Stimulated activated effector memory CD8-positive, alpha-beta T cell treated with anti-CD3 and anti-CD28 coated beads, Interleukin-12 subunit alpha, Interleukin-12 subunit beta, amount 100 ng/mL, for 72 hours (primary cell): ENCODE results near the gene AIRE.
A peak's percentile ranks its signal among the peaks of the same experiment; 100 is the strongest.
"Not testable (repeated sequence)": the region's sequence is repeated elsewhere in the genome, so short reads cannot be mapped to it uniquely, and the experiment has no call there.

ENCODE experiments used
- ATAC-seq: fragments of 150-1000 bp; cut with Tn5 transposase; 2 replicates; pipeline ENCODE4 v1.10.0; 2021
- DNase-seq, 2 donors: peaks; one replicate each; pipeline ENCODE4 v3.0.0; 2021 to 2022; ENCODE audit warnings: low spot score in 2 of 2
- H3K27ac Mint-ChIP-seq: one replicate; pipeline ENCODE4 v1.8.0; 2022; ENCODE audit warnings: mild to moderate bottlenecking, mixed read lengths
- H3K36me3 Mint-ChIP-seq: one replicate; pipeline ENCODE4 v1.8.0; 2022; ENCODE audit warnings: mild to moderate bottlenecking, mixed read lengths
- H3K4me1 Mint-ChIP-seq: one replicate; pipeline ENCODE4 v1.8.0; 2022; ENCODE audit warnings: mixed read lengths
- H3K4me3 Mint-ChIP-seq: one replicate; pipeline ENCODE4 v1.8.0; 2022; ENCODE audit warnings: mild to moderate bottlenecking, mixed read lengths
- H3K9me3 Mint-ChIP-seq: one replicate; pipeline ENCODE4 v1.8.0; 2022; ENCODE audit warnings: mixed read lengths

AIRE gene

DNA sequence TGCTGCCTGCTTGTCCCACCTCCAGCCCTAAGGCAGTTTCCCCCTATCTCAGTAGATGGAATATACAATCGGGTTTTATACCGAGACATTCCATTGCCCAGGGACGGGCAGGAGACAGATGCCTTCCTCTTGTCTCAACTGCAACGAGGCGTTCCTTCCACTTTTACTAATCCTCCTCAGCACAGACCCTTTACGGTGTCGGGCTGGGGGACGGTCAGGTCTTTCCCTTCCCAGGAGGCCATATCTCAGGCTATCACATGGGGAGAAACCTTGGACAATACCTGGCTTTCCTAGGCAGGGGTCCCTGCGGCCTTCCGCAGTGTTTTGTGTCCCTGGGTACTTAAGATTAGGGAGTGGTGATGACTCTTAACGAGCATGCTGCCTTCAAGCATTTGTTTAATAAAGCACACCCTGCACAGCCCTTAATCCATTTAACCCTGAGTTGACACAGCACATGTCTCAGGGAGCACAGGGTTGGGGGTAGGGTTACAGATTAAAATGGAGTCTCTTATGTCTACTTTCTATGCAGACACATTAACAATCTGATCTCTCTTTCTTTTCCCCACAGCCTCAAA lies 2.4 kb upstream of the AIRE start:
- not testable (repeated sequence) for H3K36me3 Mint-ChIP-seq, H3K4me3 Mint-ChIP-seq, H3K9me3 Mint-ChIP-seq, DNase-seq, H3K4me1 Mint-ChIP-seq, ATAC-seq
- H3K27ac Mint-ChIP-seq: peak overlapping the region; percentile 41

DNA sequence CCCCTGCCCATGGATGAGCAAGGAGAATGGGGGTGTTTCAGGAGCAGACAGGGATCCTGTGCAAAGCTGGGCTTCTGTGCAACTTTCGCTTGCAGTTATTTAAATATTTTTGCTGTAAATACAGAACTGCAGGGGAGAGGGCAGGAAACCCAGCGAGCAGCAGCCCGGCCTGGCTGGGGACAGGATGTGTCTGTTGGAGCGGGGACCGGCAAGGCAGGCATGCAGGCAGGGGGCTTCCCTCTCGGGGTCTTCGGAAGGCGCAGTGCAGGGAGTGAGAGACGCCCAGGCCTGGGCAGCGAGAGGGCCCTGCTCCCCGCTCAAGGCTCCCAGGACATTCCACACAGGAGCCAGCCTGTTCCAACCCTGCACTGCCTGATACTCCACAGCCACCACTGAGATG lies 1.7 kb upstream of the AIRE start:
- Mint-ChIP-seq H3K27ac (no peak overlapping the region), H3K9me3 (no peaks in the 10 kb centered on the region), H3K4me3 (no peak overlapping the region), H3K36me3 (no peaks in the 10 kb centered on the region), H3K4me1 (no peaks in the 10 kb centered on the region)
- ATAC-seq: no peak
- DNase-seq: no peak

DNA sequence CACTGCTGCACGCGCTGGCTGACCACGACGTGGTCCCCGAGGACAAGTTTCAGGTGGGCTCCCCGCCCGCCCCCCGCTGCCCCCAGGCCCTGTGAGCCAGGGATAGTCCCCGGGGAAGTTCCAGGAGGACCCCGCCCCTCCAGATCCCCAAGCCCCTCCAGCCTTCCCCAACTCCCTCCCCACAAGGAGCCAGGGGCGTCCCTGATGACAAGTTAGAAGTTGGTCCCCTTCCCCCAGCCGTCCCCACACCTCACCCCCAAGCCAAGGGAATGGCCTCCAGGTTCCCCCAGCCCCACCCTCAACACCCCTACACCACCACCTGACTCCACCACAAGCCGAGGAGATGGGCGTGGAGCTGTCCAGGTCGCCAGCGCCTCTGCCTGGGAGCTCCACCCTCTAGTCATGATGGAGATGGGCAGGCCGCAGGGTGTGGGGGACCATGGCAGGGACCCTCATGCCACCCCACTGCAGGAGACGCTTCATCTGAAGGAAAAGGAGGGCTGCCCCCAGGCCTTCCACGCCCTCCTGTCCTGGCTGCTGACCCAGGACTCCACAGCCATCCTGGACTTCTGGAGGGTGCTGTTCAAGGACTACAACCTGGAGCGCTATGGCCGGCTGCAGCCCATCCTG lies 525 bp downstream of the AIRE start:
- Mint-ChIP-seq H3K9me3 (no peaks in the 10 kb centered on the region), H3K36me3 (no peaks in the 10 kb centered on the region), H3K4me1 (no peaks in the 10 kb centered on the region), H3K27ac (no peak overlapping the region), H3K4me3 (no peak overlapping the region)
- ATAC-seq: no peak
- no peak for DNase-seq

DNA sequence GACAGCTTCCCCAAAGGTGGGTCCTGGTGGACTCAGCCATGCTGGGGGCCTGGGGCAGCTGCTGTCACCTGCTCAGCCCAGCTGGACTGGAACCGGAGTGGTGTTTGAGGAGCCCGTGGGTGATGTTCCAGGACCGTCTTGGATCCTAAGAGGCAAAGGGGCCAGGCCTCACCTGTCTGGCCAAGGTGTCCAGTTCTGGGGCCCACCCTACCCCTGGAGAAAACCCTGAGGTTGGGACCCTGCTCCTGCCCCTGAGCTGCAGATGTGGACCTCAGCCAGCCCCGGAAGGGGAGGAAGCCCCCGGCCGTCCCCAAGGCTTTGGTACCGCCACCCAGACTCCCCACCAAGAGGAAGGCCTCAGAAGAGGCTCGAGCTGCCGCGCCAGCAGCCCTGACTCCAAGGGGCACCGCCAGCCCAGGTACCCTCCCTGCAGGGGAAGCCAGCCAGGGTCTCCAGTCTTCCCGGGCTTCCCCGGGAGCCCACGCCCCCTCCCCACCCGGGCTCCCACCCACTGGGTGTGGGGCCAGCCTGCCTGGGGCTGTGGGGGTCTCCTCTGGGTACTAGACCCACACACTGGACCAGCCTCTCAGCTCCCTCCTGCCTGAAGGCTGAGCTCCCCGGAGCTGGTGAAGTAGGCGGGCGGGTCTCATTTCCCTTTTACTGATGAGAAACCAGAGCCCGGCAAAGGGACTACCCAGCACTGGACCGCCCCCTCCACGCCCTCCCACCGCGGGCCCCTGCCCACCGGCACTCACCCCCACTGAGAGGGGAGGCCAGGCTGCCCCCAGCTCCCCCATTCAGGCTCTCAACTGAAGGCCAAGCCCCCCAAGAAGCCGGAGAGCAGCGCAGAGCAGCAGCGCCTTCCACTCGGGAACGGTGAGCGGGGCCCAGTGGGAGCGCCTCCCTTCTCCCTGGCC lies 1.3 kb downstream of the AIRE start:
- Mint-ChIP-seq H3K4me1 (peaks cover 3% of the 10 kb centered on the region), H3K9me3 (no peaks in the 10 kb centered on the region), H3K36me3 (no peaks in the 10 kb centered on the region), H3K27ac (no peak overlapping the region), H3K4me3 (no peak overlapping the region)
- no peak for ATAC-seq
- no peak for DNase-seq

DNA sequence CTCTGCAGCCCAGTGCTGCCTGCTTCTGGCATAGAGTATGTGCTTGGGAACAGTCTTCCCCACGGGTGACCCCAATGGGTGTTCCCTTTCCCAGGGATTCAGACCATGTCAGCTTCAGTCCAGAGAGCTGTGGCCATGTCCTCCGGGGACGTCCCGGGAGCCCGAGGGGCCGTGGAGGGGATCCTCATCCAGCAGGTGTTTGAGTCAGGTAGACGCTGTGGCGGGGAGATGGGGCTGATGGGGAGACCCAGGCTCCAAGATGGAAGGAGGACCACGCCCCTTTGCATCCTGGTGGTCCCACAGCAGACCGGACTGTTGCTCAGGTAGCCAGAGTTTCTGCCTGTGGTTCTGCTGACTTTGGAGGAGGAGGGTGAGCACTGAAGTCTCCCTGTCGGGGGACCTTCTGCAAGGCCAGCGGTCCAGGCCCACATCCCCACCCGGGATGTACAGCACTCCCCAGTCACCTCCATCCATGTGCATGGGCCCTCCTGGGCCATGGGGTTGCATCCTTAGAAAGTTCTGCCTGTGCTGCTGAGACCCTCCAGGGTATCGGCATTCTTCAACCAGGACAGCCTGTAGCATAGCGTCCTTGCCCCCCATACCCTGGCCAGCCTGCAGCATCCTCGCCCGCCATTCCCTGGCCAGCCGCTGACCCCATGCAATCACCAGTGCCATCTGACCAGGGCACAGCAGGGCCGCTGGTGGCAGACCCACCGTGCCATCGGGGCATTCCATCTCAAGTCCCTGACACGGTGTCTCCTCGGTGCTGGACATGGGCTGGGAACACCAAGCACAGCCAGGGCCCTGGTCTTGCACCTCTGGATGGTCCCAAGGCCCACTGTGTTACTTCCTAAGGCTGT lies 2.8 kb downstream of the AIRE start:
- no peak for ATAC-seq
- Mint-ChIP-seq H3K9me3 (no peaks in the 10 kb centered on the region), H3K4me3 (no peak overlapping the region)

DNA sequence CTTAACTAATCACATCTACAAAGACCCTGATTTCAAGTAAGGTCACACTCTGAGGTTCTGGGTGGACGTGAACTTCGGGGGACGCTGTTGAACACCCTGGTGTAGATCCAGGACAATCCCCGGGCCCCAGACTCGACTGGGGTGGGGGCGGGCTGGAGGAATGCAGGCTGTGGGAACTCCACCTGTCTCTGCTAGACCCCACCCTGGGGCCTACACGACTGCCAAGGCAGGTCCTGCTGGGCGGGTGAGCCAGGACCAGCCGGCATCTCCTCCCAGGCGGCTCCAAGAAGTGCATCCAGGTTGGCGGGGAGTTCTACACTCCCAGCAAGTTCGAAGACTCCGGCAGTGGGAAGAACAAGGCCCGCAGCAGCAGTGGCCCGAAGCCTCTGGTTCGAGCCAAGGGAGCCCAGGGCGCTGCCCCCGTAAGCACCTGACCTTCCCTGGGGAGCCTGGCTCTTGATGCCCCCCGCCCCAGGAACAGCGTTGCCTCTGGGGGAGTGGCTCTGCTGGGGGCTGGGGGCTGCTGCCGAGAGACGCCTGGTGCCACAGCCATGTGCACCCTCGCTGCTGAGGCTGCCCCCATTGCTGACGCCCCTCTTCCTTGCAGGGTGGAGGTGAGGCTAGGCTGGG lies 3.8 kb downstream of the AIRE start:
- no peak for ATAC-seq
- peaks cover 9% of the 10 kb centered on the region for H3K4me1 Mint-ChIP-seq
- no peak overlapping the region for H3K4me3 Mint-ChIP-seq
- no peak for DNase-seq
- no peaks in the 10 kb centered on the region for H3K36me3 Mint-ChIP-seq
- H3K9me3 Mint-ChIP-seq: no peaks in the 10 kb centered on the region
- H3K27ac Mint-ChIP-seq: no peak overlapping the region

More for the DNA sequence above, 2.8 kb downstream of the AIRE start:
- H3K27ac Mint-ChIP-seq: peak overlapping the region; percentile 86
- no peak for DNase-seq
- peaks cover 9% of the 10 kb centered on the region for H3K4me1 Mint-ChIP-seq
- H3K36me3 Mint-ChIP-seq: no peaks in the 10 kb centered on the region

DNA sequence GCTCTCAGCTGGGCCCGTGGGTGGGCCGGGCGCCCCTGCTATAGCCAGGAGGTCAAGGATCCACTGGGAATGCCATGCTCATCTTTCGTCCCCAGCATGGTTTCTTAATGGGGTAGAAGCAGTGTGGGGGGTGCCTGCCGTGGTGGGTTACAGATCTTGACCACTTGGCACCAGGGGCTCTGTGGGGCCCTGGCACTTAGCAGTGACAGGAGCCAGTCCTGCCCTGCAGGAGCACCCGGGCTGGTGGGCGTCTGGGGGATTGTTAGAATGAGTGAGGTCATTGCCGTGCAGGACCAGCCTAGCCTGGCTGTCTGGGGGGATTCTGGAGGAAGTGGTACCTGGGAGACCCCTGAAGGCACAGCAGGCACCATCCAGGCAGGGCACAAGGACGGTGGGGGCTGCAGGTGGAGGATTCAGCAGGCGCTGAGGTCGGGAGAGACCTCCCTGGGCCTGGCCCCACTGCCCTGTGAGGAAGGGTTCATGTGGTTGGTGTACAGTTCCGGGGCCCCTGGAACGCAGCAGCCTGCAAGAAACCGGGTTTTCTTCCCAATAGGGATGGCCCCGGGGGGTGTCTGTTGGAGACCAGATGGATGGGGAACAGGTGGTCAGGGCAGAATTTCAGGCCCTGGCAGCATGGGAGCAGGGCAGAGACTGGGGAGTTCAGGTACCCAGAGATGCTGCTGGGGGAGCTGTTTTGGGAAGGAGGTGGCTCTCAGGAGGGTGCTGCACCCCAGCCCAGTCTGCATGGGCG lies 4.8 kb downstream of the AIRE start:
- Mint-ChIP-seq H3K4me1 (peaks cover 9% of the 10 kb centered on the region), H3K27ac (peak overlapping the region; percentile 86), H3K9me3 (no peaks in the 10 kb centered on the region), H3K36me3 (no peaks in the 10 kb centered on the region), H3K4me3 (no peak overlapping the region)
- DNase-seq: no peak
- ATAC-seq: no peak

DNA sequence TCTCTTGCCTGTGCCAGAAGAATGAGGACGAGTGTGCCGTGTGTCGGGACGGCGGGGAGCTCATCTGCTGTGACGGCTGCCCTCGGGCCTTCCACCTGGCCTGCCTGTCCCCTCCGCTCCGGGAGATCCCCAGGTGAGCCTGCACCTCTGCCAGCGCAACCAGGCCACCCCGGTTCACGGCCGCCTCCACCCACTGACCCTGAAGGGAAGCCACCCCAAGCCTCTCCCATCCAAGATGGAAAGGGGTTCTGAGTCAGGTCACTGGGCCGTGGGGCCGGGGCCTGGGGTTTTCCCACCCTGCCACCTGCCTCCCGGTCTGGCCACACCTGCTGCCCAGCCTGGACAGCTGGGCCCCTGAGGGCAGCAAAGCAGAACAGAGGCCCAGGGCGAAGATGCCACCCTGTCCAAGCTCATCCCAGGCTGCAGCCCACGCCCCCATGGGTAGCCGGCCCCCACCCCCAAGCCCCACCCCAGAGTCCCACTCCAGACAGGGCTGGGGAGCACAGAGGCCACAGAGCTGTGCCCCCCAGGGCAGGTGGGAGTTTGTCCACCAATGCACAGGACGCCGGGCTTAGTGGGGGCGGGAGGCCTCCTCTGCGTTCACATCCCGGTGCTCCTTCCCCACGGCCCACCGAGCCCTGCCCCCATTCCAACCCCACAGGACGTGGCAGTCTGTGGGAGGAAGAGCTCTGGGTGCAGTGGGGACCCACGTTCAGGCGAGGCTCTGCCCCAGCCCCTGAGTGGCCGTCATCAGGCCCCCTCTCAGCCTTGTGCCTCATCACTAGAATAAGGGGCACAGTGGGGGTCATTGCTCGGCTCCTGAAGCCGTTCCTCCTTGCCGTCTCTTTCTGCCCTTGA lies 5.6 kb downstream of the AIRE start:
- no peak for DNase-seq
- no peak for ATAC-seq
- Mint-ChIP-seq H3K36me3 (no peaks in the 10 kb centered on the region), H3K27ac (peak overlapping the region; percentile 86), H3K4me3 (no peak overlapping the region), H3K4me1 (peaks cover 9% of the 10 kb centered on the region), H3K9me3 (no peaks in the 10 kb centered on the region)

DNA sequence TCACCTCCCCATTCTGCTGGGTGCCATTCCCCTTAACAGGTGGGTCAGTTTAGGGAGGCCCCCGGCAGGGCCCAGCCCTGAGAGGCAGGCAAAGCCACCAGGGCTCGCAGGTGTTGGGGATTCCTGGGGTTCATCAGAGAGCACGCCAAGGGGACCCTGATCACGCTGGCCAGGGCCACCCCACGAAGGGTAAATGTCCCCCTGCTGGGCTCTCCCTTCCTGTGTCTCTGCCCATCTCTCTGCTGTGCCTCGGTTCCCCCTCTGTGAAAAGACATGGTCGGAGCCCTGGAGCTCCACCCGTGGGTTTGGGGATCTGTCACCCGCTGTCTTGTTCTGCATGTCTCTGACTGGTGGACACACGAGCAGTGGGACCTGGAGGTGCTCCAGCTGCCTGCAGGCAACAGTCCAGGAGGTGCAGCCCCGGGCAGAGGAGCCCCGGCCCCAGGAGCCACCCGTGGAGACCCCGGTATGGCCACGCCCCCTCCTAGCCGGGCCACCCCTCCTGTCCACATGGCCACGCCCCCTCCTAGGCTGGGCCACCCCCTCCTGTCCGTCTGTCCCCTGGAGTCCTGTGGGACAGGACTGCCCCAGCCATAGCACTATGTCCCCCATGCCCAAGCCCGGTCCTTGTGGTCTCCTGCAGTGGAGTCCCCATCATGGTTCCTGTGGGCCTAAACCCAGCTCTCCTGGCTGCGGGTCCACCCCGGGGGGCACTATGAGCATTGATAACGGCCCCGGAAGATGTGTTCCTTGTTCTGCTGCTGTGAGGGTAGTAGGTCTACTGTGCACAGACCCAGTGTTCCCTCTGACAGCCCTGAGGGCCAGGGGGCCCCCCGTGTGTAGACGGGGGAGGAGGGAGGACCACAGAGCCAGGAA lies 6.5 kb downstream of the AIRE start:
- DNase-seq (no peak), ATAC-seq (no peak)
- no peaks in the 10 kb centered on the region for H3K9me3 Mint-ChIP-seq
- no peak overlapping the region for H3K4me3 Mint-ChIP-seq
- peaks cover 9% of the 10 kb centered on the region for H3K4me1 Mint-ChIP-seq
- H3K36me3 Mint-ChIP-seq: no peaks in the 10 kb centered on the region
- no peak overlapping the region for H3K27ac Mint-ChIP-seq

DNA sequence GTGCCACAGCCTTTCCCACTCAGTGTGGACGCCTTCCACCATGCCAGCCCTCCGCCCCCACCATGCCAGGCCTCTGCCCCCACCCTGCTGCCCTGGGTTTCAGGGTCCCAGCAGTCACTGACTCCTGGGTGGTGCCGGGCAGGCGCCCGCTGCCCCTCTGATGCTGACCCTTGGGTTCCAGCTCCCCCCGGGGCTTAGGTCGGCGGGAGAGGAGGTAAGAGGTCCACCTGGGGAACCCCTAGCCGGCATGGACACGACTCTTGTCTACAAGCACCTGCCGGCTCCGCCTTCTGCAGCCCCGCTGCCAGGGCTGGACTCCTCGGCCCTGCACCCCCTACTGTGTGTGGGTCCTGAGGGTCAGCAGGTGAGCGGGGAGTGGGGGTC lies 7.1 kb downstream of the AIRE start:
- H3K4me3 Mint-ChIP-seq: no peak overlapping the region
- H3K36me3 Mint-ChIP-seq: no peaks in the 10 kb centered on the region
- peaks cover 16% of the 10 kb centered on the region for H3K4me1 Mint-ChIP-seq
- no peaks in the 10 kb centered on the region for H3K9me3 Mint-ChIP-seq
- DNase-seq (no peak), ATAC-seq (no peak)
- H3K27ac Mint-ChIP-seq: no peak overlapping the region

DNA sequence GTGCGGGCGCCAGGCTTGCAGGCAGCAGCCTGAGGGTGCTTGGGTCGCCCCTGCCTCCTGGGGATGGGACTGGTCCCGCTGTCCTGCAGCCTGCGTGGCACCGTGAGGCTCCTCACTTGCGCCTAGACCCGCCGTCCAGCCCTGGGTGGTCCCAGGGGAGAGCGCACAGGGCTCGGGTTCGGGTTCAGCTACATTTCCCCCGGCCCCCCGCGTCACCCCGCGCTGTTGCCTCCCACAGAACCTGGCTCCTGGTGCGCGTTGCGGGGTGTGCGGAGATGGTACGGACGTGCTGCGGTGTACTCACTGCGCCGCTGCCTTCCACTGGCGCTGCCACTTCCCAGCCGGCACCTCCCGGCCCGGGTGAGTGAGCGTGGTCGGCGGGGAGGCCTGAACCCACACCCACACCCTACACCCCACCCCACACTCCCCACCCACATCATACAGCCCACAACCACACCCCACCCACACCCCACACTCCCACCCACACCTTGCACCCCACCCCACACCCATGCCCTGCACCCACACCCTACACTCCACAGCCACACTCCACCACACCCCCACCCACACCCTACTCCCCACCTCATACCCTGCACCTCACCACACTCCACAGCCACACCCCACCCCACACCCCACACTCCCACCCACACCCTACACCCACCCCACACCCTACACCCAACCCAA lies 8.0 kb downstream of the AIRE start:
- no peak for ATAC-seq
- H3K4me3 Mint-ChIP-seq: no peak overlapping the region

DNA sequence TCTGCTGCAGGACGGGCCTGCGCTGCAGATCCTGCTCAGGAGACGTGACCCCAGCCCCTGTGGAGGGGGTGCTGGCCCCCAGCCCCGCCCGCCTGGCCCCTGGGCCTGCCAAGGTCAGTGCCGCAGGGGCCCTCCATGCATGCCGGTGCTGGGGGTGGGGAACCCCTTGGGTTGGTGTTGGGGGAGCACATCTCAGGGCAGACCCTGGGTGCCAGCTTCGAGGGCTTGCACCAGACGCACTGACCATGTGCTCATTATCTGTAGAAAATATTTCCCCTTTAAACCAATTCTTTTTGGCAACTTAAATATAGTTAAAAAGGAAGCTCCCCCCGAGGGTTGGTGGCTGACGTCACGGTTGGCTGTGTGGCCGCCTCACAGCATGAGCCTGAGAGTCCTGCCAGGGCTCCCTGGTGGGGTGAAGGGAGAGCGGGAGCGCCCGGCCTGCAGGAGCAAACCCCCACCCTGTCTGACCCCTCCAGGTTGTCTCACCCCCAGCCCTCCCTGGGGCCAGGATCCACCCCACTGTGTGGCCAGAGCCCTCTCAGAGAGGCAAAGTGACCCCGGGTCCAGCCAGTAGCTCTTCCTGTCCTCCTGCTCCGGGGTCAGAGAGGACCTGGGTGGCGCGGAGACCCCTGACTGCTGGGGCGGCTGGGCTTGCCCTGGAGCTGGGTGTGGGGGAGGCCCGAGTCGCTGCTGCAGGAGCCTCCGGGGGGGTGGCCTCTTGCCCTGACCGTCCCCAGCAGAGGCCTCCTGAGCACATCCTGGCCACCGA lies 8.9 kb downstream of the AIRE start:
- Mint-ChIP-seq H3K4me1 (peaks cover 27% of the 10 kb centered on the region), H3K36me3 (peaks cover 6% of the 10 kb centered on the region), H3K4me3 (no peak overlapping the region), H3K27ac (no peak overlapping the region), H3K9me3 (no peaks in the 10 kb centered on the region)
- ATAC-seq (no peak), DNase-seq (no peak)

More for the DNA sequence above, 8.0 kb downstream of the AIRE start:
- Mint-ChIP-seq H3K4me1 (peaks cover 25% of the 10 kb centered on the region), H3K9me3 (no peaks in the 10 kb centered on the region), H3K36me3 (no peaks in the 10 kb centered on the region), H3K27ac (no peak overlapping the region)
- DNase-seq: no peak
